T-cell (primary cell): Measurements from ENCODE around the gene TCF19. TPM values are rescaled to one million over a fixed set of nuclear protein-coding genes. Genes with fewer than 3 reads are reported as not detected.
A peak's percentile ranks its signal among the peaks of the same experiment; 100 is the strongest.

ENCODE experiments used
- ATAC-seq, 4 experiments: fragments of 200-7000 bp in 3 of 4; fragments of 150-1000 bp in 1 of 4; cut with Tn5 transposase; replicated peaks in 1 of 4; 1 replicate in 3 of 4; 2 replicates in 1 of 4; pipeline ENCODE4 v1.10.0; 2021; ENCODE audit warnings: moderate library complexity in 3 of 4, mild to moderate bottlenecking in 2 of 4, moderate number of reproducible peaks in 1 of 4
- CTCF ChIA-PET, 2 donors: fragments of 300-600 bp; sonication (Branson Sonifier 250); formaldehyde crosslinking; loops; one replicate each; lab custom pipeline; 2022; ENCODE audit warnings: antibody characterized with exemption in 2 of 2; lab: Charles Lee
- POLR2A ChIA-PET, 2 donors: fragments of 300-600 bp; sonication (Branson Sonifier 250); formaldehyde crosslinking; loops; one replicate each; lab custom pipeline; 2022; ENCODE audit warnings: antibody characterized with exemption in 2 of 2; lab: Charles Lee
- DNase-seq, 35 experiments: peaks; one replicate each; pipeline versions ENCODE4 v3.0.0 to v3.0.0-alpha.2; 2013 to 2023
- H3K27ac ChIP-seq: one replicate; pipeline ENCODE4 v1.5.1; 2013; ENCODE audit warnings: low read length
- H3K27me3 ChIP-seq, 2 experiments: replicated peaks in 1 of 2; 1 replicate in 1 of 2; 2 replicates in 1 of 2; pipeline versions ENCODE4 v1.6.1 to v1.7.0; 2013; ENCODE audit warnings: low read length in 1 of 2, mixed read lengths in 1 of 2; ENCODE audit not compliant: control insufficient read depth in 2 of 2, insufficient read depth in 2 of 2; ENCODE audit errors: extremely low read depth in 1 of 2
- H3K36me3 ChIP-seq, 2 donors: 1 replicate in 1 of 2; 2 replicates in 1 of 2; pipeline versions ENCODE4 v1.6.1 to v1.7.0; 2013; ENCODE audit warnings: low read length in 1 of 2; ENCODE audit not compliant: control insufficient read depth in 2 of 2, insufficient read depth in 1 of 2; ENCODE audit errors: extremely low read depth in 1 of 2
- H3K4me1 ChIP-seq, 2 experiments: 1 replicate in 1 of 2; 2 replicates in 1 of 2; pipeline versions ENCODE4 v1.6.1 to v1.7.0; 2013; ENCODE audit warnings: low read length in 2 of 2, mixed read lengths in 1 of 2; ENCODE audit not compliant: insufficient read depth in 2 of 2, control insufficient read depth in 1 of 2; ENCODE audit errors: extremely low read depth in 1 of 2
- H3K4me3 ChIP-seq, 2 donors: 1 replicate in 1 of 2; 2 replicates in 1 of 2; pipeline versions ENCODE4 v1.5.1 to v1.7.0; 2013; ENCODE audit warnings: mild to moderate bottlenecking in 2 of 2, low read length in 1 of 2, moderate library complexity in 1 of 2; ENCODE audit not compliant: control insufficient read depth in 1 of 2; ENCODE audit errors: extremely low read depth in 1 of 2
- H3K9me3 ChIP-seq: 2 replicates; pipeline ENCODE4 v1.7.0; 2013
- H3K27ac Mint-ChIP-seq, 2 donors: one replicate each; pipeline ENCODE4 v1.8.0; 2020 to 2021; ENCODE audit warnings: mild to moderate bottlenecking in 2 of 2, mixed read lengths in 2 of 2
- H3K27me3 Mint-ChIP-seq, 2 donors: one replicate each; pipeline ENCODE4 v1.8.0; 2021 to 2022; ENCODE audit warnings: mixed read lengths in 2 of 2
- H3K36me3 Mint-ChIP-seq: one replicate; pipeline ENCODE4 v1.8.0; 2021; ENCODE audit warnings: mixed read lengths
- H3K4me1 Mint-ChIP-seq, 3 donors: one replicate each; pipeline ENCODE4 v1.8.0; 2020 to 2022; ENCODE audit warnings: mixed read lengths in 3 of 3, mild to moderate bottlenecking in 1 of 3
- H3K4me3 Mint-ChIP-seq, 3 donors: one replicate each; pipeline ENCODE4 v1.8.0; 2020 to 2022; ENCODE audit warnings: mild to moderate bottlenecking in 3 of 3, mixed read lengths in 3 of 3, moderate library complexity in 3 of 3
- H3K9me3 Mint-ChIP-seq, 3 donors: one replicate each; pipeline ENCODE4 v1.8.0; 2020 to 2022; ENCODE audit warnings: mixed read lengths in 3 of 3
- WGBS: methylation state at CpG from one replicate; pipeline ENCODE4 v1.1.5; 2013; ENCODE audit warnings: missing lambda C conversion rate; ENCODE audit not compliant: insufficient coverage; 5-methylcytosine and 5-hydroxymethylcytosine counted together
- total RNA-seq, 35 experiments: library from RNA in 6 of 35; stranded (reverse) in 6 of 35; fragments of 120-200 nt in 1 of 35; gene quantifications; one replicate each; pipeline versions ENCODE4 v1.2.1 to v1.2.4 and lab custom pipeline; 2013 to 2026

TCF19 gene
- total RNA-seq, 5 donors from 2014 or later (not counting 1 experiment from before 2014, with no cell fraction given), result 5.9 to 10.8 (median 9.6) TPM

GRCh38 chr6:31126396-31127175 is 31.8 kb upstream of the TCF19 start:
- Histone ChIP-seq H3K4me3 (no peak overlapping the region), H3K27ac (no peak overlapping the region), H3K36me3 (no peaks in the 10 kb centered on the region), H3K9me3 (no peaks in the 10 kb centered on the region), H3K4me1 (peaks cover 0 to 3% of the 10 kb centered on the region in 2 experiments), H3K27me3 (peaks cover 0 to 18% of the 10 kb centered on the region in 2 experiments)
- ChIA-PET CTCF (interaction anchor here in 1 of 2 donors (0.6 to 1.1 kb wide), 2 partner anchors 9 to 723 kb away, joined by 3 to 5 read pairs; no protein-coding TSS in a partner anchor), POLR2A (interaction anchor here in 1 of 2 donors (0.6 kb wide), 1 partner anchor 11 kb away, joined by 3 read pairs; no protein-coding TSS in a partner anchor)
- Mint-ChIP-seq H3K4me3 (no peak overlapping the region), H3K9me3 (no peaks in the 10 kb centered on the region), H3K36me3 (no peaks in the 10 kb centered on the region), H3K27me3 (peaks cover 5 to 9% of the 10 kb centered on the region in 2 donors), H3K27ac (no peak overlapping the region), H3K4me1 (peaks cover 6% of the 10 kb centered on the region in 3 donors)
- WGBS, result 62% methylated on average over 9 of the region's 16 CpGs
- DNase-seq (no peak), ATAC-seq (no peak)

DNA sequence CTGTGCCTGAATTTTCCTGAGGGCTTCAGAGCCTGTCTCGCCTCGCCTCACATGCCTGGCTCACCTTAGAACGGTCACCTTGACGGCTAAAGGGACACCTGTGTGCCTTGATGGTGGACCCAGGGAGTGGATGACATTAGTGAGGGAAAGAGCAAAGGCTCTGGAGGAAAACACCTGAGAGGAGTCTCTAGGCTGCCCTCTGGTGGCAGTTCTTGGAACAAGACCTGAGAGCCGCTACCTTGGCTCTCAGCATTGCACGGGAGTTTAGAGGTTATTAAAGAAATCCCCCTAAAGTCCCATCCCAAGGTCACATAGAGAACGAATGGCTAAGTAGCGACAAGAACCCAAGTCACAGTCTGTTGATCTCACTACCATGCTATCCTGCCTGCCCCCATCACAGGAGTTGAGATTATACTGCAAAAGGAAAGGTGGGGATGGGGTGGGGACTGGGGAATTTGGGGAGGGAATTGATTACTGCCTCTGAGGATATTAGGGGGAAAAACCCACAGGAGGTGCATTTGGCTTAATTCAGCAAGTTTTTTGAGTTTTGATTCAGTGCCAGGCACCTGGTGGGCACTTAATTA is 30.2 kb upstream of the TCF19 start:
- Histone ChIP-seq H3K27me3 (peaks cover 0 to 17% of the 10 kb centered on the region in 2 experiments), H3K4me3 (no peak overlapping the region), H3K27ac (no peak overlapping the region), H3K36me3 (no peaks in the 10 kb centered on the region), H3K9me3 (no peaks in the 10 kb centered on the region), H3K4me1 (peaks cover 0 to 3% of the 10 kb centered on the region in 2 experiments)
- POLR2A ChIA-PET, result interaction anchor here in 1 of 2 donors (1.1 kb wide), 1 partner anchor 35 kb away, joined by 3 read pairs; no protein-coding TSS in a partner anchor
- no peak overlapping the region for H3K27ac Mint-ChIP-seq
- no peak overlapping the region for H3K4me3 Mint-ChIP-seq
- H3K9me3 Mint-ChIP-seq, result no peaks in the 10 kb centered on the region
- no peaks in the 10 kb centered on the region for H3K36me3 Mint-ChIP-seq
- 10% methylated on average over 3 of the region's 8 CpGs for WGBS
- CTCF ChIA-PET, result interaction anchor here in 1 of 2 donors (0.6 to 1.1 kb wide), 3 partner anchors 9 to 18 kb away, joined by 3 read pairs; no protein-coding TSS in a partner anchor
- peaks cover 5 to 6% of the 10 kb centered on the region in 2 donors for H3K27me3 Mint-ChIP-seq
- DNase-seq (peak; percentile 21 to 85 (median 67)), ATAC-seq (peak; percentile 74 to 87 (median 78))
- peaks cover 6% of the 10 kb centered on the region in 3 donors for H3K4me1 Mint-ChIP-seq

DNA sequence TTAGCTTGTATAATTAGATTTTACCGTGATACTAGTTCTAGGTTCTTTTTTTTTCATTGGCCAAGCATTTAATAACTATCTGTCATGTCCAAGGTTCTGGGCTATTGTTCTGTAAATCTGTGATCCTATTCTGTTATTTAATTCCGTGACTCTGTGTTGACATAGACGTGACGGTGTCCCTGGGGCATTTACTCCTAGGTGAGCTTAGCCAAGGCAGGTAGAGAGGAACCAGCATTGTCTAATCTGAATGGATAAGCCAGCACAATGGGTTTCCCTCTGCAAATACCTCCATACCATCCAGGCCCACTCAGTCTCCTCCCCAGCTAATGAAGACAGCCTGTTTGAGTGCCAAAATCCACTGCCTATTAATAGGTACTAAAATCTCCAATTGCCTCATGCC is 29.3 kb upstream of the TCF19 start:
- Mint-ChIP-seq H3K4me1 (peaks cover 6% of the 10 kb centered on the region in 3 donors), H3K27me3 (peaks cover 5 to 6% of the 10 kb centered on the region in 2 donors), H3K27ac (no peak overlapping the region), H3K36me3 (no peaks in the 10 kb centered on the region), H3K9me3 (no peaks in the 10 kb centered on the region), H3K4me3 (no peak overlapping the region)
- DNase-seq (no peak), ATAC-seq (no peak)
- WGBS, result 63% methylated on average over 3 of the region's 4 CpGs
- Histone ChIP-seq H3K36me3 (no peaks in the 10 kb centered on the region), H3K4me1 (peaks cover 0 to 3% of the 10 kb centered on the region in 2 experiments), H3K4me3 (no peak overlapping the region), H3K9me3 (no peaks in the 10 kb centered on the region), H3K27ac (no peak overlapping the region), H3K27me3 (peaks cover 0 to 17% of the 10 kb centered on the region in 2 experiments)
- CTCF ChIA-PET, result interaction anchor here (0.5 to 1.2 kb wide), 6 partner anchors 10 to 317 kb away, joined by 3 to 5 read pairs (median 3); no protein-coding TSS in a partner anchor
- POLR2A ChIA-PET, result interaction anchor here in 1 of 2 donors (1.1 kb wide), 1 partner anchor 36 kb away, joined by 3 read pairs; no protein-coding TSS in a partner anchor

- Histone ChIP-seq H3K36me3 (no peaks in the 10 kb centered on the region), H3K27me3 (peaks cover 0 to 21% of the 10 kb centered on the region in 2 experiments), H3K4me3 (no peak overlapping the region), H3K4me1 (peaks cover 0 to 3% of the 10 kb centered on the region in 2 experiments), H3K9me3 (no peaks in the 10 kb centered on the region), H3K27ac (no peak overlapping the region)
- ATAC-seq (no peak), DNase-seq (no peak)
- CTCF ChIA-PET, result interaction anchor here (0.7 to 1.6 kb wide), 4 partner anchors 34 to 332 kb away, joined by 3 to 6 read pairs (median 4); no protein-coding TSS in a partner anchor
- Mint-ChIP-seq H3K27me3 (peaks cover 5 to 6% of the 10 kb centered on the region in 2 donors), H3K27ac (no peak overlapping the region), H3K9me3 (no peaks in the 10 kb centered on the region), H3K4me1 (peaks cover 6% of the 10 kb centered on the region in 3 donors), H3K36me3 (no peaks in the 10 kb centered on the region), H3K4me3 (no peak overlapping the region)
- POLR2A ChIA-PET, result no interaction called here
- WGBS, result 60% methylated on average over 1 of the region's 3 CpGs
Measured at GRCh38 chr6:31130751-31131150, 27.6 kb upstream of the TCF19 start.

DNA sequence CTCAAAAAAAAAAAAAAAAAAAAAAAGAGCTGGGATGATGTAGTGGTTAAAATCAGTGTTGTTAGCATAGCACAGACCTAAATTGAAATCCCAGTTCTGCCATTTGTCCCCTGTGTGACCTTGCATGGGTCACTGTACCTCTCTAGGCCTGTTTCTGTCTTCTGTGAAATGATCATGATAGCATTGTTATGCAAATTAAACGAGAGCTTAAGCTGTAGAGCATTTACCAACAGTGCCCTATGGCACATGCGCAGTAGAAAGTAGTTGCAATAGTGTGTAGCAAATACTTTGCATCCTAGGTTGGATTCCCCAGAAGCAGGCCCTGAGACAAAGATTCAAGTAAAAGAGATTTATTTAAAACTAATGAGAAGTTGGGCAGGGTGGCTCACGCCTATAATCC is 26.8 kb upstream of the TCF19 start:
- Histone ChIP-seq H3K27ac (no peak overlapping the region), H3K9me3 (no peaks in the 10 kb centered on the region), H3K36me3 (no peaks in the 10 kb centered on the region), H3K27me3 (peaks cover 0 to 18% of the 10 kb centered on the region in 2 experiments), H3K4me1 (peaks cover 0 to 3% of the 10 kb centered on the region in 2 experiments), H3K4me3 (no peak overlapping the region)
- ChIA-PET POLR2A (interaction anchor here in 1 of 2 donors (0.6 kb wide), 1 partner anchor 16 kb away, joined by 3 read pairs; no protein-coding TSS in a partner anchor), CTCF (interaction anchor here in 1 of 2 donors (0.6 to 1.6 kb wide), 3 partner anchors 235 to 1053 kb away, joined by 3 to 6 read pairs (median 3); no protein-coding TSS in a partner anchor)
- ATAC-seq, result no peak
- Mint-ChIP-seq H3K4me1 (peaks cover 6% of the 10 kb centered on the region in 3 donors), H3K9me3 (no peaks in the 10 kb centered on the region), H3K4me3 (no peak overlapping the region), H3K36me3 (no peaks in the 10 kb centered on the region), H3K27ac (no peak overlapping the region), H3K27me3 (peaks cover 5 to 6% of the 10 kb centered on the region in 2 donors)
- 90% methylated on average over 2 of the region's 3 CpGs for WGBS
- no peak for DNase-seq

- ChIA-PET CTCF (no interaction called here), POLR2A (no interaction called here)
- Histone ChIP-seq H3K4me1 (peaks cover 2 to 6% of the 10 kb centered on the region in 2 experiments), H3K27me3 (peaks cover 0 to 9% of the 10 kb centered on the region in 2 experiments), H3K36me3 (no peaks in the 10 kb centered on the region), H3K27ac (no peak overlapping the region), H3K9me3 (no peaks in the 10 kb centered on the region), H3K4me3 (no peak overlapping the region)
- H3K27ac Mint-ChIP-seq, result no peak overlapping the region
- ATAC-seq (no peak), DNase-seq (no peak)
- 90% methylated on average over 5 of the region's 6 CpGs for WGBS
- peaks cover 5 to 9% (median 9%) of the 10 kb centered on the region in 3 donors for H3K4me1 Mint-ChIP-seq
- no peaks in the 10 kb centered on the region for H3K36me3 Mint-ChIP-seq
- no peak overlapping the region for H3K4me3 Mint-ChIP-seq
- H3K9me3 Mint-ChIP-seq, result no peaks in the 10 kb centered on the region
- peaks cover 5% of the 10 kb centered on the region in 2 donors for H3K27me3 Mint-ChIP-seq
Measured at GRCh38 chr6:31132806-31133205, 25.6 kb upstream of the TCF19 start.
